Measurements from ENCODE around the gene FYN.

Gene FYN

GRCh38 chr6:111738631-111739030, 134.6 kb downstream of the FYN start:
- TF ChIP-seq TARDBP (IDR thresholded peaks at IDR 0.05) (no peak), PKNOX1 (IDR thresholded peaks at IDR 0.05) (no peak), NFRKB (IDR thresholded peaks at IDR 0.05) (no peak), FOXM1 (IDR thresholded peaks at IDR 0.05; ENCODE audit: borderline replicate concordance) (no peak), LEF1 (IDR thresholded peaks at IDR 0.05; ENCODE audit: borderline replicate concordance) (no peak), ARNT (IDR thresholded peaks at IDR 0.05) (no peak), SP1 (IDR thresholded peaks at IDR 0.05) (no peak), BHLHE40 (IDR thresholded peaks at IDR 0.05; ENCODE audit: borderline replicate concordance) (no peak), FOXA1 (IDR thresholded peaks at IDR 0.05) (no peak), HDGF (IDR thresholded peaks at IDR 0.05; ENCODE audit: borderline replicate concordance) (no peak), SUZ12 (IDR thresholded peaks at IDR 0.05) (no peak), FOXK2 (IDR thresholded peaks at IDR 0.05) (no peak), CTBP1 (IDR thresholded peaks at IDR 0.05; ENCODE audit: borderline replicate concordance) (no peak)
- POLR2A ChIA-PET: no interaction called here
- CTCF ChIA-PET: interaction anchor here (0.8 kb wide), 1 partner anchor 182 kb away, joined by 3 read pairs; no protein-coding TSS in a partner anchor
- no peak for DNase-seq (ENCODE audit: extremely low spot score)

GRCh38 chr6:111738156-111738555, 135.1 kb downstream of the FYN start:
- no peak for DNase-seq (ENCODE audit: extremely low spot score)
- ChIA-PET POLR2A (no interaction called here), CTCF (interaction anchor here (0.8 kb wide), 1 partner anchor 182 kb away, joined by 3 read pairs; no protein-coding TSS in a partner anchor)
- TF ChIP-seq TARDBP (IDR thresholded peaks at IDR 0.05) (no peak), ARNT (IDR thresholded peaks at IDR 0.05) (no peak), LEF1 (IDR thresholded peaks at IDR 0.05; ENCODE audit: borderline replicate concordance) (no peak), ZNF384 (IDR thresholded peaks at IDR 0.05) (no peak), ELF4 (IDR thresholded peaks at IDR 0.05) (no peak), FOXA1 (IDR thresholded peaks at IDR 0.05) (no peak), BHLHE40 (IDR thresholded peaks at IDR 0.05; ENCODE audit: borderline replicate concordance) (no peak), CTBP1 (IDR thresholded peaks at IDR 0.05; ENCODE audit: borderline replicate concordance) (no peak), SUZ12 (IDR thresholded peaks at IDR 0.05) (no peak), SP1 (IDR thresholded peaks at IDR 0.05) (no peak), FOXM1 (IDR thresholded peaks at IDR 0.05; ENCODE audit: borderline replicate concordance) (no peak), HDGF (IDR thresholded peaks at IDR 0.05; ENCODE audit: borderline replicate concordance) (no peak)

GRCh38 chr6:111737065-111737521, 136.2 kb downstream of the FYN start:
- TF ChIP-seq SUZ12 (IDR thresholded peaks at IDR 0.05) (no peak), LEF1 (IDR thresholded peaks at IDR 0.05; ENCODE audit: borderline replicate concordance) (no peak), TARDBP (IDR thresholded peaks at IDR 0.05) (no peak), FOXA1 (IDR thresholded peaks at IDR 0.05) (no peak)
- DNase-seq (ENCODE audit: extremely low spot score): no peak
- ChIA-PET POLR2A (no interaction called here), CTCF (interaction anchor here (0.6 kb wide), 1 partner anchor 306 kb away, joined by 4 read pairs; no protein-coding TSS in a partner anchor)

GRCh38 chr6:111736005-111736608, 137.1 kb downstream of the FYN start:
- DNase-seq (ENCODE audit: extremely low spot score): no peak
- TF ChIP-seq HDGF (IDR thresholded peaks at IDR 0.05; ENCODE audit: borderline replicate concordance) (no peak), NFRKB (IDR thresholded peaks at IDR 0.05) (no peak), CTBP1 (IDR thresholded peaks at IDR 0.05; ENCODE audit: borderline replicate concordance) (no peak), TARDBP (IDR thresholded peaks at IDR 0.05) (no peak), FOXA1 (IDR thresholded peaks at IDR 0.05) (no peak), L3MBTL2 (conservative IDR thresholded peaks at IDR 0.05) (no peak), PKNOX1 (IDR thresholded peaks at IDR 0.05) (no peak), ZNF384 (IDR thresholded peaks at IDR 0.05) (no peak)
- ChIA-PET POLR2A (no interaction called here), CTCF (no interaction called here)

- CTCF ChIA-PET: no interaction called here
- no peak for DNase-seq (ENCODE audit: extremely low spot score)
- POLR2A ChIA-PET: no interaction called here
- no peak for TF ChIP-seq CTBP1 (IDR thresholded peaks at IDR 0.05; ENCODE audit: borderline replicate concordance)
- no peak for TF ChIP-seq FOXK2 (IDR thresholded peaks at IDR 0.05)
- TF ChIP-seq SP1 (IDR thresholded peaks at IDR 0.05): no peak
- TF ChIP-seq L3MBTL2 (conservative IDR thresholded peaks at IDR 0.05): no peak
- no peak for TF ChIP-seq FOXA1 (IDR thresholded peaks at IDR 0.05)
- TF ChIP-seq NFRKB (IDR thresholded peaks at IDR 0.05): no peak
These were observed 138.9 kb downstream of the FYN start for GRCh38 chr6:111734068-111735061.

- no peak for DNase-seq (ENCODE audit: extremely low spot score)
- no peak for TF ChIP-seq ARNT (IDR thresholded peaks at IDR 0.05)
- no peak for TF ChIP-seq L3MBTL2 (conservative IDR thresholded peaks at IDR 0.05)
- POLR2A ChIA-PET: no interaction called here
- CTCF ChIA-PET: no interaction called here
These were observed 140.9 kb downstream of the FYN start for GRCh38 chr6:111732390-111732789.
